ENCODE measurements around the gene LAMA3. TPM values are rescaled to one million over a fixed set of nuclear protein-coding genes. Genes with fewer than 3 reads are reported as not detected.

Gene LAMA3
- total RNA-seq, 1 donor from 2014 or later, result 9.4 TPM

DNA sequence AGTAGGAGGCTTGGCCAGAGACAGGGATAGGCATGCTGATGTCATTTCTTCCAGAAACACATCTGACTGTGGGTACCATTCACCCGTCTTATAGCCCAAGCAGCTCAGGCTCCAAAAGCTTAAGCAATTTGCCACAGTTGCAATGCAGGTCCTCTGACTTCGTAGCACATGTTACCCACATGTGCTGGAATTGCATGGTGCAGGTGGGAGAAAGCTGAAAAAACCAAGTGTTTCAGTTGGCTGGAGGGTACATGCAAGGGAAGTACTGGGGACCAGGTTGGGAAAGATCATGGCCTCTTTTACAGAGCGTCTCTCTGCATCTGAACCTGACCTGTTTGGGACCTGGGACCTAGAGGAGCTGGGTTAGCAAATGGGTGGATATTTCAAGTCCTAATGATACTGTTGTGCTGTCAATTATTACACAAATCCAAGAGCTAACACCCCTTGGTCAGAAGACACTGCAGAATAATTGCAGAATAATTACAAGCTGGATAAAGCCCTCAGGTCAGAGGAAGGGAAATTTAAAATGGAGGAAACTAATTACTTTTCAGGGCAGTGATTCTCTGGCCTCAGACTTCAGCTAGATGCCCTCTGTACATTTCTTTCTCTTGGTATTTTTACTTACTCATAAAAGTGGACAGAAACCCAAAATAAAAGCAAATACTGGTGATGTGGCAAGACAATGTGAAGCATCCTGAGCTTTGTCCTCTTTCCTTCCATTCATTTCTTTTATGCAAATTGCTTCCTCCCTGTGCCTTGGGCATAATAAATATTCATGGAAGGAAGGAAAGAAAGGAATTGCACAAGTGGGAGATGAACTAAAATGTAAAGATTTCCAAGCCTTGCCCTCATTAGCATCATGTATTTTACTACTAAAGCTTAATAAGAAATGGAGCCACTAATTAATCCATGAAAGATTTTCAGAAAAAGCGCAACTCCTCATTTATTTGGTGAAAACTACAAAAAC, 279.7 kb downstream of the LAMA3 start:
- Mint-ChIP-seq H3K27ac (no peak overlapping the region), H3K4me1 (ENCODE audit: unreplicated experiment) (peaks cover 5% of the 10 kb centered on the region), H3K27me3 (peaks cover 9% of the 10 kb centered on the region), H3K4me3 (no peak overlapping the region), H3K36me3 (no peaks in the 10 kb centered on the region), H3K9me3 (peaks cover 4% of the 10 kb centered on the region)
- no peak for DNase-seq (ENCODE audit: extremely low spot score, unreplicated experiment)
- TF ChIP-seq, protein P1, sequence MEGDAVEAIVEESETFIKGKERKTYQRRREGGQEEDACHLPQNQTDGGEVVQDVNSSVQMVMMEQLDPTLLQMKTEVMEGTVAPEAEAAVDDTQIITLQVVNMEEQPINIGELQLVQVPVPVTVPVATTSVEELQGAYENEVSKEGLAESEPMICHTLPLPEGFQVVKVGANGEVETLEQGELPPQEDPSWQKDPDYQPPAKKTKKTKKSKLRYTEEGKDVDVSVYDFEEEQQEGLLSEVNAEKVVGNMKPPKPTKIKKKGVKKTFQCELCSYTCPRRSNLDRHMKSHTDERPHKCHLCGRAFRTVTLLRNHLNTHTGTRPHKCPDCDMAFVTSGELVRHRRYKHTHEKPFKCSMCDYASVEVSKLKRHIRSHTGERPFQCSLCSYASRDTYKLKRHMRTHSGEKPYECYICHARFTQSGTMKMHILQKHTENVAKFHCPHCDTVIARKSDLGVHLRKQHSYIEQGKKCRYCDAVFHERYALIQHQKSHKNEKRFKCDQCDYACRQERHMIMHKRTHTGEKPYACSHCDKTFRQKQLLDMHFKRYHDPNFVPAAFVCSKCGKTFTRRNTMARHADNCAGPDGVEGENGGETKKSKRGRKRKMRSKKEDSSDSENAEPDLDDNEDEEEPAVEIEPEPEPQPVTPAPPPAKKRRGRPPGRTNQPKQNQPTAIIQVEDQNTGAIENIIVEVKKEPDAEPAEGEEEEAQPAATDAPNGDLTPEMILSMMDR (conservative IDR thresholded peaks at IDR 0.05), result no peak

GRCh38 chr18:23969664-23970063, 280.4 kb downstream of the LAMA3 start:
- Mint-ChIP-seq H3K27ac (no peak overlapping the region), H3K4me1 (ENCODE audit: unreplicated experiment) (no peaks in the 10 kb centered on the region), H3K27me3 (peaks cover 5% of the 10 kb centered on the region), H3K36me3 (no peaks in the 10 kb centered on the region), H3K9me3 (peaks cover 9% of the 10 kb centered on the region), H3K4me3 (no peak overlapping the region)
- DNase-seq (ENCODE audit: extremely low spot score, unreplicated experiment), result no peak
- TF ChIP-seq, protein P1 (conservative IDR thresholded peaks at IDR 0.05), result no peak

- Mint-ChIP-seq H3K4me3 (no peak overlapping the region), H3K4me1 (ENCODE audit: unreplicated experiment) (no peaks in the 10 kb centered on the region), H3K9me3 (peaks cover 9% of the 10 kb centered on the region), H3K27me3 (peaks cover 4% of the 10 kb centered on the region), H3K27ac (no peak overlapping the region), H3K36me3 (no peaks in the 10 kb centered on the region)
- TF ChIP-seq, protein P1 (conservative IDR thresholded peaks at IDR 0.05), result no peak
- DNase-seq (ENCODE audit: extremely low spot score, unreplicated experiment), result no peak
Measured at GRCh38 chr18:23970161-23971096, 281.2 kb downstream of the LAMA3 start.

GRCh38 chr18:23971097-23971440, 281.8 kb downstream of the LAMA3 start:
- Mint-ChIP-seq H3K4me1 (ENCODE audit: unreplicated experiment) (no peaks in the 10 kb centered on the region), H3K27me3 (peaks cover 2% of the 10 kb centered on the region), H3K9me3 (peaks cover 9% of the 10 kb centered on the region), H3K27ac (no peak overlapping the region), H3K4me3 (no peak overlapping the region), H3K36me3 (no peaks in the 10 kb centered on the region)
- no peak for DNase-seq (ENCODE audit: extremely low spot score, unreplicated experiment)
- TF ChIP-seq, protein P1 (conservative IDR thresholded peaks at IDR 0.05), result no peak

- no peak for DNase-seq (ENCODE audit: extremely low spot score, unreplicated experiment)
- Mint-ChIP-seq H3K36me3 (no peaks in the 10 kb centered on the region), H3K4me3 (no peak overlapping the region), H3K4me1 (ENCODE audit: unreplicated experiment) (no peaks in the 10 kb centered on the region), H3K27ac (no peak overlapping the region), H3K9me3 (peaks cover 9% of the 10 kb centered on the region), H3K27me3 (peaks cover 2% of the 10 kb centered on the region)
- TF ChIP-seq, protein P1 (conservative IDR thresholded peaks at IDR 0.05), result no peak
Measured at GRCh38 chr18:23971666-23972230, 282.5 kb downstream of the LAMA3 start.
